CD8-positive, alpha-beta memory T cell (primary cell): Measurements from ENCODE around the gene LY6G6C. TPM values are rescaled to one million over a fixed set of nuclear protein-coding genes. Genes with fewer than 3 reads are reported as not detected.
A peak's percentile ranks its signal among the peaks of the same experiment; 100 is the strongest.

ENCODE experiments used
- CTCF ChIA-PET: fragments of 350-600 bp; sonication (Branson Sonifier 250); formaldehyde crosslinking; loops from one replicate; lab custom pipeline; 2021; ENCODE audit warnings: antibody characterized with exemption; lab: Charles Lee
- POLR2A ChIA-PET: fragments of 350-600 bp; sonication (Branson Sonifier 250); formaldehyde crosslinking; loops from one replicate; lab custom pipeline; 2021; ENCODE audit warnings: antibody characterized with exemption; lab: Charles Lee
- DNase-seq, 5 donors: peaks; one replicate each; pipeline versions ENCODE4 v3.0.0 to v3.0.0-alpha.2; 2020 to 2022; ENCODE audit warnings: mixed read lengths in 1 of 5
- H3K27ac ChIP-seq: one replicate; pipeline ENCODE4 v1.7.0; 2013; ENCODE audit warnings: low read depth, mild to moderate bottlenecking, low read length, moderate library complexity
- H3K27me3 ChIP-seq: 2 replicates; pipeline ENCODE4 v1.7.0; 2013; ENCODE audit warnings: low read length, mild to moderate bottlenecking; ENCODE audit not compliant: insufficient read depth, poor library complexity, severe bottlenecking
- H3K36me3 ChIP-seq: 2 replicates; pipeline ENCODE4 v1.7.0; 2013; ENCODE audit warnings: mild to moderate bottlenecking, low read length, moderate library complexity; ENCODE audit not compliant: insufficient read depth
- H3K4me1 ChIP-seq: 2 replicates; pipeline ENCODE4 v1.7.0; 2013; ENCODE audit warnings: mild to moderate bottlenecking, low read length, moderate library complexity; ENCODE audit not compliant: insufficient read depth
- H3K4me3 ChIP-seq: 2 replicates; pipeline ENCODE4 v1.7.0; 2013; ENCODE audit warnings: mild to moderate bottlenecking, low read length
- H3K9me3 ChIP-seq: 2 replicates; pipeline ENCODE4 v1.7.0; 2013; ENCODE audit warnings: mild to moderate bottlenecking, low read length
- H3K27ac Mint-ChIP-seq, 8 donors: one replicate each; pipeline ENCODE4 v1.8.0; 2020 to 2021; ENCODE audit warnings: mixed read lengths in 8 of 8, mild to moderate bottlenecking in 6 of 8, inconsistent platforms in 3 of 8, moderate library complexity in 3 of 8
- H3K27me3 Mint-ChIP-seq, 2 donors: one replicate each; pipeline ENCODE4 v1.8.0; 2020 to 2021; ENCODE audit warnings: mixed read lengths in 2 of 2, mild to moderate bottlenecking in 1 of 2, moderate library complexity in 1 of 2
- H3K36me3 Mint-ChIP-seq, 3 donors: one replicate each; pipeline ENCODE4 v1.8.0; 2020 to 2021; ENCODE audit warnings: mixed read lengths in 3 of 3, inconsistent platforms in 1 of 3, mild to moderate bottlenecking in 1 of 3
- H3K4me1 Mint-ChIP-seq, 3 donors: one replicate each; pipeline ENCODE4 v1.8.0; 2020 to 2021; ENCODE audit warnings: mixed read lengths in 3 of 3, inconsistent platforms in 1 of 3, mild to moderate bottlenecking in 1 of 3
- H3K4me3 Mint-ChIP-seq, 7 donors: one replicate each; pipeline ENCODE4 v1.8.0; 2020 to 2021; ENCODE audit warnings: mixed read lengths in 7 of 7, mild to moderate bottlenecking in 6 of 7, moderate library complexity in 4 of 7, inconsistent platforms in 2 of 7
- H3K9me3 Mint-ChIP-seq, 5 donors: one replicate each; pipeline ENCODE4 v1.8.0; 2020 to 2022; ENCODE audit warnings: mixed read lengths in 5 of 5, mild to moderate bottlenecking in 3 of 5, moderate library complexity in 2 of 5, inconsistent platforms in 1 of 5
- polyA plus RNA-seq: library from polyadenylated mRNA; unstranded; fragments of 300-500 nt; fragmentation: Illumina TruSeq; gene quantifications from one replicate; pipeline ENCODE4 v1.2.3, GENCODE V29; 2021
- total RNA-seq, 2 experiments: library from RNA; stranded (reverse); gene quantifications; one replicate each; pipeline ENCODE4 v1.2.3, GENCODE V29; 2021

Gene LY6G6C
- total and polyA plus RNA-seq, 3 experiments from 2014 or later, result not detected

GRCh38 chr6:31723245-31723979 is 1.9 kb upstream of the LY6G6C start, which contains the start of gene MPIG6B:
TSS of gene MPIG6B (plus strand) at chr6:31723373. CDS start at chr6:31723384, 11 bp downstream.
- H3K9me3 Mint-ChIP-seq, result no peaks in the 10 kb centered on the region
- ChIA-PET CTCF (interaction anchor here (0.9 to 1.3 kb wide), 5 partner anchors 16 to 172 kb away, joined by 3 to 4 read pairs (median 3); partner anchors contain the start of gene MSH5), POLR2A (interaction anchor here (0.6 to 0.7 kb wide), 2 partner anchors 112 to 146 kb away, joined by 3 to 4 read pairs; no protein-coding TSS in a partner anchor)
- peaks cover 17% of the 10 kb centered on the region for H3K4me1 ChIP-seq
- no peak within 1 kb of the TSS for H3K4me3 Mint-ChIP-seq
- H3K4me3 ChIP-seq, result no peak within 1 kb of the TSS
- peak within 1 kb of the TSS in 3 of 8 donors; percentile 20 to 64 (median 46) for H3K27ac Mint-ChIP-seq
- peaks cover 10 to 15% (median 13%) of the 10 kb centered on the region in 3 donors for H3K4me1 Mint-ChIP-seq
- no peak for DNase-seq
- no peaks in the 10 kb centered on the region for H3K9me3 ChIP-seq
- H3K36me3 ChIP-seq, result peaks cover 4% of the 10 kb centered on the region
- peaks cover 0 to 2% of the 10 kb centered on the region in 2 donors for H3K27me3 Mint-ChIP-seq
- H3K36me3 Mint-ChIP-seq, result peaks cover 0 to 10% (median 2%) of the 10 kb centered on the region in 3 donors
- no peak within 1 kb of the TSS for H3K27ac ChIP-seq
- no peaks in the 10 kb centered on the region for H3K27me3 ChIP-seq

- Mint-ChIP-seq H3K9me3 (no peaks in the 10 kb centered on the region), H3K4me1 (peaks cover 4 to 9% (median 6%) of the 10 kb centered on the region in 3 donors), H3K27me3 (peaks cover 0 to 2% of the 10 kb centered on the region in 2 donors), H3K36me3 (peaks cover 0 to 6% (median 2%) of the 10 kb centered on the region in 3 donors), H3K27ac (peak overlapping the region in 1 of 8 donors; percentile 47), H3K4me3 (no peak overlapping the region)
- no peaks in the 10 kb centered on the region for H3K9me3 ChIP-seq
- POLR2A ChIA-PET, result no interaction called here
- no peak overlapping the region for H3K27ac ChIP-seq
- no peak for DNase-seq
- H3K36me3 ChIP-seq, result peaks cover under 1% of the 10 kb centered on the region
- CTCF ChIA-PET, result no interaction called here
- peaks cover 7% of the 10 kb centered on the region for H3K4me1 ChIP-seq
- H3K4me3 ChIP-seq, result no peak overlapping the region
- H3K27me3 ChIP-seq, result no peaks in the 10 kb centered on the region
Measured at GRCh38 chr6:31722173-31722572, 627 bp upstream of the LY6G6C start.

GRCh38 chr6:31720196-31720770 is 1.3 kb downstream of the LY6G6C start:
- DNase-seq, result no peak
- Histone ChIP-seq H3K36me3 (no peaks in the 10 kb centered on the region), H3K27ac (no peak overlapping the region), H3K9me3 (no peaks in the 10 kb centered on the region), H3K4me3 (no peak overlapping the region), H3K27me3 (no peaks in the 10 kb centered on the region), H3K4me1 (no peaks in the 10 kb centered on the region)
- Mint-ChIP-seq H3K4me3 (no peak overlapping the region), H3K27me3 (peaks cover 0 to 2% of the 10 kb centered on the region in 2 donors), H3K27ac (peak overlapping the region in 1 of 8 donors; percentile 38), H3K4me1 (peaks cover 0 to 9% (median 2%) of the 10 kb centered on the region in 3 donors), H3K9me3 (no peaks in the 10 kb centered on the region), H3K36me3 (no peaks in the 10 kb centered on the region)
- CTCF ChIA-PET, result interaction anchor here (0.9 kb wide), 1 partner anchor 140 kb away, joined by 3 read pairs; no protein-coding TSS in a partner anchor
- POLR2A ChIA-PET, result no interaction called here

GRCh38 chr6:31719001-31719400 is 2.5 kb downstream of the LY6G6C start:
- no peaks in the 10 kb centered on the region for H3K36me3 Mint-ChIP-seq
- no peak overlapping the region for H3K4me3 ChIP-seq
- H3K27ac Mint-ChIP-seq, result no peak overlapping the region
- no peaks in the 10 kb centered on the region for H3K27me3 ChIP-seq
- CTCF ChIA-PET, result no interaction called here
- no peak overlapping the region for H3K4me3 Mint-ChIP-seq
- peaks cover 0 to 2% of the 10 kb centered on the region in 2 donors for H3K27me3 Mint-ChIP-seq
- no peak for DNase-seq
- no peaks in the 10 kb centered on the region for H3K9me3 ChIP-seq
- no peak overlapping the region for H3K27ac ChIP-seq
- no peaks in the 10 kb centered on the region for H3K4me1 ChIP-seq
- peaks cover 0 to 5% (median 2%) of the 10 kb centered on the region in 3 donors for H3K4me1 Mint-ChIP-seq
- H3K9me3 Mint-ChIP-seq, result no peaks in the 10 kb centered on the region
- POLR2A ChIA-PET, result no interaction called here
- H3K36me3 ChIP-seq, result no peaks in the 10 kb centered on the region

- Mint-ChIP-seq H3K27me3 (peaks cover 0 to 2% of the 10 kb centered on the region in 2 donors), H3K4me3 (no peak overlapping the region), H3K9me3 (no peaks in the 10 kb centered on the region), H3K36me3 (no peaks in the 10 kb centered on the region), H3K4me1 (peaks cover 0 to 2% (median under 1%) of the 10 kb centered on the region in 3 donors), H3K27ac (no peak overlapping the region)
- POLR2A ChIA-PET, result no interaction called here
- H3K27me3 ChIP-seq, result no peaks in the 10 kb centered on the region
- H3K9me3 ChIP-seq, result no peaks in the 10 kb centered on the region
- no peak overlapping the region for H3K4me3 ChIP-seq
- DNase-seq, result no peak
- H3K27ac ChIP-seq, result no peak overlapping the region
- CTCF ChIA-PET, result no interaction called here
- no peaks in the 10 kb centered on the region for H3K4me1 ChIP-seq
- no peaks in the 10 kb centered on the region for H3K36me3 ChIP-seq
Measured at GRCh38 chr6:31718265-31718664, 3.3 kb downstream of the LY6G6C start.

- Mint-ChIP-seq H3K27me3 (peaks cover 0 to 2% of the 10 kb centered on the region in 2 donors), H3K4me1 (no peaks in the 10 kb centered on the region), H3K27ac (no peak overlapping the region), H3K36me3 (no peaks in the 10 kb centered on the region), H3K4me3 (no peak overlapping the region), H3K9me3 (no peaks in the 10 kb centered on the region)
- Histone ChIP-seq H3K36me3 (no peaks in the 10 kb centered on the region), H3K27ac (no peak overlapping the region), H3K4me1 (no peaks in the 10 kb centered on the region), H3K9me3 (no peaks in the 10 kb centered on the region), H3K4me3 (no peak overlapping the region), H3K27me3 (no peaks in the 10 kb centered on the region)
- POLR2A ChIA-PET, result interaction anchor here (0.6 kb wide), 1 partner anchor 21 kb away, joined by 6 read pairs; no protein-coding TSS in a partner anchor
- CTCF ChIA-PET, result no interaction called here
- no peak for DNase-seq
Measured at GRCh38 chr6:31717499-31718222, 3.9 kb downstream of the LY6G6C start.

GRCh38 chr6:31715022-31715958 is 6.3 kb downstream of the LY6G6C start, which contains the start of gene LY6G6D:
TSS of gene LY6G6D (plus strand) at chr6:31715348. CDS start at chr6:31715356, 8 bp downstream.
- POLR2A ChIA-PET, result no interaction called here
- CTCF ChIA-PET, result interaction anchor here (1.3 kb wide), 1 partner anchor 54 kb away, joined by 3 read pairs; no protein-coding TSS in a partner anchor
- Histone ChIP-seq H3K27ac (no peak within 1 kb of the TSS), H3K9me3 (no peaks in the 10 kb centered on the region), H3K36me3 (no peaks in the 10 kb centered on the region), H3K4me3 (no peak within 1 kb of the TSS), H3K4me1 (peaks cover 5% of the 10 kb centered on the region), H3K27me3 (no peaks in the 10 kb centered on the region)
- Mint-ChIP-seq H3K27ac (peak within 1 kb of the TSS in 1 of 8 donors; percentile 17), H3K27me3 (peaks cover 0 to 2% of the 10 kb centered on the region in 2 donors), H3K36me3 (no peaks in the 10 kb centered on the region), H3K4me1 (peaks cover 10 to 18% (median 14%) of the 10 kb centered on the region in 3 donors), H3K9me3 (no peaks in the 10 kb centered on the region), H3K4me3 (no peak within 1 kb of the TSS)
- no peak for DNase-seq
